HG03558 (cell line): ENCODE results near the gene TXNIP.

ENCODE experiments used
- ATAC-seq: cut with Tn5 transposase; IDR thresholded peaks from one replicate; pipeline ENCODE4 v1.9.1; 2021; ENCODE audit warnings: moderate number of reproducible peaks; ENCODE audit not compliant: unreplicated experiment; ENCODE audit errors: extremely low read depth

The TXNIP gene

GRCh38 chr1:146012703-146013558 lies 16.6 kb upstream of the TXNIP start:
- no peak for ATAC-seq

DNA sequence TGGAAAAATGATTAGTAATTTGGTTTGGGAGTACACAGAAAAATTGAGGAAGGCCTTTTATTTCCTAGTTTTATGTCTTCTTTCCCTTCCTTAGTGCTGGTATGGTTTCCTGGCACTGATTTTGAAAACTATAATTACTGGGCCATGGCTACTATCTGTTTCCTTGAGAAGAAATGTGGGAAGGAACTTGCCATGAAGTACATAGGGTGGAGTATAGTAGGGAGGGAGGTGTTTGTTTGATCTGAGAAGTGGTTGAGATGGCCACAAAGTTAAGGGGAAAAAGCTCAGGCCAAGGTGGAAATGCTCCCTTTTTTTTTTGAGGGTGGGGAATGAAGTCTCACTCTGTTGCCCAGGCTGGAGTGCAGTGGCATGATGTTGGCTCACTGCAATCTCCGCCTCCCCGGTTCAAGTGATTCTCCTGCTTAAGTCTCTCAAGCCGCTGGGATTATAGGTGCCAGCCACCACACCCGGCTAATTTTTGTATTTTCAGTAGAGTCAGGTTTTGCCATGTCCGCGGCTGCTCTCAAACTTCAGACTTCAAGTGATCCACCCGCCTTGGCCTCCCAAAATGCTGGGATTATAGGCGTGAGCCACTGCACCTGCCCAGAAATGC lies 13.9 kb upstream of the TXNIP start:
- no peak for ATAC-seq

DNA sequence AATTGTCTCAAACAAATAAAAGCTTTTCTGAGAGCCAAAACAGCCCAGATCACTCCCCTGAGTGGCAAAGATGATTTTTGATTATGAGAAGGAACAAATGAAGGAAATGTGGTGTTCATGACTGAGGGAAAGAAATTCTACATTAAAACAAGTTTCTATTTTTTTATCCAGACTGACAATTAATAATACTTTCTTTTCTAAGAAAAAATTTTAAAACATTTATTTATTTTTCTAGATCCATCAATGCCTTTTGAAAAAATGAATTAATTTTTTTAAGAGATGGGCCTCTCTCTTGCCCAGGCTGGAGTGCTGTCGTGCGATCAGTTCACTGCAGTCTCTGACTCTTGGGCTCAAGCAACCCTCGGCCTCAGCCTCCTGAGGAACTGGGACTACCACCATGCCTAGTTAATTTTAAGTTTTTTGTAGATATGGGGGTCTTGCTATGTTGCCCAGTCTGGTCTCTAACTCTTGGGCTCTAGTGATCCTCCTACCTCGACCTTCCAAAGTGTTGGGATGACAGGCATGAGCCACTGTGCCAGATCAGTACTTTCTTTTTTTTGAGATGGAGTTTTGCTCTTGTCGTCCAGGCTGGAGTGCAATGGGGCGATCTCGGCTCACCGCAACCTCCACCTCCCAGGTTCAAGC lies 11.2 kb upstream of the TXNIP start:
- ATAC-seq, result no peak

GRCh38 chr1:146001709-146002108 lies 5.3 kb upstream of the TXNIP start:
- ATAC-seq, result no peak

DNA sequence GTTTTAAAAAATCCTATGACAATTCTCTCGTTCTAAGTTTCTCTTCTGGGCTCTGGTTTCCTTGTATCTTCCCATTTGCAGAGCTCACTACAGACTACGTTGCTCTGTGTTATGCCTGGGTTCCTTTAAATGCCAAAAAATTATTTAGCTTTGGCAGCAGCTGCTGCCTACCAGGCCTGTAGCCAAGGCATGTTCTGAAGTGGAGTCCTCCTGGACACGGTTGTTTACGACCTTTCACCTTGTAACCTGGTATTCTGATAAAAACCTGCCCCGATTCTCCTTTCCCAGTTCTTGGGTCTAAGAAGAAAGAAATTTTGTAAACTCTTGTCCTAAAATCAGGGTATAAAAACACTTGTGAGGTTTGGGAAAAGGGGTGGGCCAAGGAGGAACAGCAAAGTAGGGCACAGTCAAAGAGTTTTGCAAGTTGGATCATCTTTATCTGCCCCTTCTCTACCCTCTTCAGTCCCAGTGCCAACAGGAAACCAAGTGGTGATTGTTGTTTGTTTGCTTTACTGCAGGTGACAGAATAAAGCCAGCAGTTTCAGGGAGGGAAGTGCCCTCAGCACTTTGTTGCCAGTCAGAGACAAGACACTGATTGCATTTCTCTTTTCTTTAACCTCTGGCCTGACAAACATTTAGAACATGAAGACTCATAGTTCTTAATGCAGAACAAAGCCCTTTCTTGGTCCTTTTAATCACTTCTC lies 3.1 kb upstream of the TXNIP start:
- ATAC-seq, result no peak

DNA sequence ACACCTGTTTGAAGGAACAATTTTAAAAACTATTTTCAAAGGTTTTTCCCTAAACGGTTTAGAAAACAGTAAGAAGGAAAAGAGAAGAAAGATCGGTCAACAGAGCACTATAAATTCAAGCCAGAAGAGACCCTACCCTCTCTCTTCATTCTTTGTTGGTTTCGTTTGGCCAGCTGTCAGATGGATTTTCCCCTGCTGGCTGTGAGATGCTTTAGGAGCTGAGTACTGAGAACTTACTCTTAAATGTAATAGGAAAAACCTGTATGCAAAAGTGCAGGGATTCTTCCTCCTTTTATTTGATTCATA lies 1.3 kb upstream of the TXNIP start:
- no peak for ATAC-seq

DNA sequence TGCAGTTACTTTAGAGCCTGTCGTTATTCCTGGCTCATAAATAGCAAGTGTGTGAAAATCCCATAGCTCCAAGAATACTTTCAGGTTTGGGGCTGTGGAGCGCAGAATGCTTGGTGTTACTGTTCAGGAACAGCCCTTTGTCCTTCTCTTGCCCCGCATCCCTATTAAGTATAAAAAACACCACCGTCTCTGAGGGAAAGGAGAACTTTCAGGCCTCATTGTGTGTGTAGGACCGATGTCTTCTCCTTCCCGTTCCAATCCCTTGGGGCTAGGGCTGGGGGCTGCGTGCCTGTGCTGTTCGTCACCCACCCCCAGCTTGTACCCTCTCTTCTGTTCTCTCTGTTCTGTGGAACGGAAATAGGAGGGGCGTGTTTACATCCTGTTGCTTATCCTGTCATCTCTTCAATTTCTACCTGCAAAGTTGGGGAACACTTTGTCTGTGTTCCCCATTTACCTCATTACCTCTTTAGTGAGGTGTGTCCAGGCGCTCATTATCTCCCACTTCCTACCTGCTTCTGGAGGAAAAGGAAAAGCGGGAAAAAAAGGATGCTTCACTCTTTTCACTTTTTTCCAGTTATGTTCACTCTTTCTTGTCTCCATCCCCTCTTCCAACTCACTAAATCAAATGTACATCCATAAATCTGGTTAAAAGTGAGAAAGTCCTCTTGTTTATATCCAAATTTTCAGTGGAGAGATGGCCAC lies 788 bp upstream of the TXNIP start:
- ATAC-seq, result no peak

DNA sequence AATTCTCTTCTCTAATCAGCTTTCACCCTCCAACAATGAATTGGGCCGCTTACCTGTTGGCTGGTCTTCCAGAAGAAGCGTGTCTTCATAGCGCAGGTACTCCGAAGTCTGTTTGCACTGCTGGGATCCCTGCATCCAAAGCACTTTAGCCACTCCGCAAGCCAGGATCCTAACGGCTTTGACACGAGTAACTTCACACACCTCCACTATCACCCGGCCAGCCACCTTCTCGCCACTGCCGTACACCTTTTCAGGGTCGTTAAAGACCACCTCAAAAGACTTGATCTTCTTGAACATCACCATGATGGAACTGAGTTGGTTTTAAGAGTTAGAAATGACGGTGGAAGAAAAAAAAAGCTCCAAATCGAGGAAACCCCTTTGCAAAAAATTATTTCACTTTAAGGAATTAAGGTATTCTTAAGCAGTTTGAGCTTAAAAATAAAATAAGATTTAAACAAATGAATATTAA lies 381 bp downstream of the TXNIP start:
- no peak for ATAC-seq

DNA sequence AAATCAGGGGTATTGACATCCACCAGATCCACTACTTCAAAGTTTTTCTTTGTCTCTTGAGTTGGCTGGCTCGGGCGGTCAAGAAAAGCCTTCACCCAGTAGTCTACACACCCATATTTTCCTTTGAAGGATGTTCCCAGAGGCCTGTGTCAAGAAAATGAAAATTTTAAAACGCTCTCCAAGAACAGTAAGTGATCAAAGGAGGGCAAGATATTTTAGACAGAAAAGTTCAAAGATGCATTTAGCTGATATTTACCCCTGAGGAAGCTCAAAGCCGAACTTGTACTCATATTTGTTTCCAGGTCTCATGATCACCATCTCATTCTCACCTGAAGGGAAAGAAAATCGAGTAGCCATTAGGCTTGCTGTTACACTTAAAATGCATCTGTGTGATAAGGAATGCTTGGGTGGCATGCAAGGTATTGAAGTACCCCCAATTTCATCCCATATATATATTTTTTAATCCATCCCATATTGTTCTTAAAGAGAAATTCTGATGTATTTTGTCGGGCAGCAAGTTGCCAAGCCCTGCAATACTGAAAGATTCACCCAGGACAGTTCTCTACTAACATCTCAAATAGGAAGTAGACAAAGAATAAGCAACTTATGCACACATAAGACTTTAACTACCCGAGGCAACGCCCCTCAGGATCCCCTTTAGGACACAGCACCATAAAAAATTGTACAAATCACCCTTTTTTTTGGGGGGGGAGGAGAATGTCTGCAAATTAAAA lies 1.1 kb downstream of the TXNIP start:
- no peak for ATAC-seq

- no peak for ATAC-seq
These were observed 1.8 kb downstream of the TXNIP start for GRCh38 chr1:145994391-145995120.

DNA sequence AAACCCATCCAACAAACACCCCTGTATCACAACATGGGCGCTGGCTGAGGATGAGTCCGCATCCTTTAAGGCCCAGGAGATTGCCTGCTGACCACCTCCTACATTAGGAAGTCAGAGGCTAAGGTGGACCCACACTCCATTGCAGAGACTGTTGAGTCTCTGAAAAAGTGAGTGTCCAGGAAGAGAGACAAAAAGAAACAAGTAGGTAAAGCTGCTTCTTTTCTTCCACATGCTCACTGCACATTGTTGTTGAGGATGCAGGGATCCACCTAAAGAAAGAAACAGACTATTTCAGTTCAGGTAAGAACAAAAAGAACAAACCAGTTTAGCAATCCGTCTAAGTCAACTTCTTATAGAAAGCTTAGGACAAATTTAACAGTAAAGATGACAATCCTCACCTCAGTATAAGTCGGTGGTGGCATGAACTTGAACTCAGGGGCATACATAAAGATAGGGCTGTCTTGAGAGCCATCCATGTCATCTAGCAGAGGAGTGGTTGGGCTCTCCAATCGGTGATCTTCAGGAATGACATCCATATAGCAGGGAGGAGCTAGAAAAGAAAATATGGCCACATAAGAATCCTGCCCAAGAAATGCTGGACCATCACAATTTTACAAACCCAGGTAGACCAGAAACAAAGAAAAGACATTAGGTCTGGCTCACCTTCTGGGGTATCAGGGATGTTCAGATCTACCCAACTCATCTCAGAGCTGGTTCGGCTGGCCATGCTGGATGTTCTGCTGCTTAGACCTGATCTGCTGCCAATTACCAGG lies 2.6 kb downstream of the TXNIP start:
- no peak for ATAC-seq

GRCh38 chr1:145992958-145993617 lies 3.3 kb downstream of the TXNIP start:
- ATAC-seq, result no peak

- no peak for ATAC-seq
These were observed 3.9 kb downstream of the TXNIP start for GRCh38 chr1:145992502-145992936.

DNA sequence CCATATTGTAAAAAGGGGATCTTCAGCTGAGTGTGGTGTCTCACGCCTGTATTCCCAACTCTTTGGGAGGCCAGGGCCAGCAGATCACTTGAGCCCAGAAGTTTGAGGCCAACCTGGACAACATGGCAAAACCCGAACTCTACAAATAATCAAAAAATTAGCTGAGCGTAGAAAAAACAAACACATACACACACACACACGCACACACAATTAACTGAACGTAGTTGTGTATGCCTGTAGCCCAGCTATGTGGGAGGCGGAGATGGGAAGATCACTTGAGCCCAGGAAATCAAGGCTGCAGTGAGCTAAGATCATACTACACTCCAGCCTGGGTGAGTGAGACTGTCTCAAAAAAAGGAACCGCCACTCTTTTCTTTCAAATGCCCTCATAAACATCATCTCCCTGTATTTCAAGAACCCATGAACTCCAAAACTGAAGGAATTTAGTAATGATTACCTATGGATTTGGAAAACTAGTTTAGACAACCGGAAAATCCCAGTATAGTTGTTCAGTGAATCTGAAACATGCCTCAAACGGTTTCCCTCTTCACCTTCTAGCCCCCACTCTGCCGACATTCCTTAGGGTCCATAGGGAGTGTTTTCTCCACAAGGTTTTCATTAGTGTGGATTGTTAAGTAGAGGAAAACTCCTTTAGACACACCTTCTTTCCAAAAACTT lies 4.5 kb downstream of the TXNIP start:
- ATAC-seq, result no peak

- no peak for ATAC-seq
These were observed 6.0 kb downstream of the TXNIP start for GRCh38 chr1:145990249-145990855.

DNA sequence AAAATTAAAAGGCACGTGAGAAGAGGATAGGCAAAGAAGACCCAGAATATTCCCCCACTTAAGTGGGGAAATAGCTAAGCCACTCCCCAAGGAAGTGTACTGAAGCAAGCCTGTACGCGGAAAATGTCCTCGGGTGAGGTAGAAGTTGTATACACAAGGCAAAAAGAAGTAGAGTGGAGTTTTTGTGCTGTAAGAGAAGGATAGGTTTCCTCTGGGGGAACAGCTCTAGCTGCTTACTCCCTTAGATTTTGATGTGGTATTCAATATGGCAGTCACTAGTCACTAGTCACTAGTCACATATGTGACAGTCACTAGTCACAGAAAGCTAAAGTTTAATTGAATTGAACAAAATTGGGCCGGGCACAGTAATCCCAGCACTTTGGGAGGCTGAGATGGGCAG lies 7.6 kb downstream of the TXNIP start:
- ATAC-seq, result no peak

- no peak for ATAC-seq
These were observed 8.5 kb downstream of the TXNIP start for GRCh38 chr1:145987926-145988325.
